Measurements from ENCODE around the gene DTX4.

DNA sequence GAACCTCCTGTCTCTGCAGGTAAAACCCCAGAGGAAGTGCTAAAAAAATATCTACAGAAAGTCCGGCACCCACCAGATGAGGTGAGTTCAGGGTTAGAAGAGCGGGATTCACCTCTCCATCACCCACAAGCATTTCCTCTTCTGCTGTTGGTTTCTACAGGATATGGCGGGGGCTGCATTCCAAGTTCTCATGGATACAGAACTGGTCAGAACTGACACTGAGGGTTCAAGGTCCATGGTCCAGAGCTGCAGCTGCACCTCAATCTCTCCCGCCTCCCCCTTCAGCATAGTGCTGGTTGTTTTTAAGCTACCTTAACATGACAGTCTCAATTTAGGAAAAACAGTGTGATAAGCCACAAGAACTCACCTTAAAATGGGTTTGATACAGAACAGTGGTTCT is 19.2 kb downstream of the DTX4 start:
- TF ChIP-seq, protein P1, sequence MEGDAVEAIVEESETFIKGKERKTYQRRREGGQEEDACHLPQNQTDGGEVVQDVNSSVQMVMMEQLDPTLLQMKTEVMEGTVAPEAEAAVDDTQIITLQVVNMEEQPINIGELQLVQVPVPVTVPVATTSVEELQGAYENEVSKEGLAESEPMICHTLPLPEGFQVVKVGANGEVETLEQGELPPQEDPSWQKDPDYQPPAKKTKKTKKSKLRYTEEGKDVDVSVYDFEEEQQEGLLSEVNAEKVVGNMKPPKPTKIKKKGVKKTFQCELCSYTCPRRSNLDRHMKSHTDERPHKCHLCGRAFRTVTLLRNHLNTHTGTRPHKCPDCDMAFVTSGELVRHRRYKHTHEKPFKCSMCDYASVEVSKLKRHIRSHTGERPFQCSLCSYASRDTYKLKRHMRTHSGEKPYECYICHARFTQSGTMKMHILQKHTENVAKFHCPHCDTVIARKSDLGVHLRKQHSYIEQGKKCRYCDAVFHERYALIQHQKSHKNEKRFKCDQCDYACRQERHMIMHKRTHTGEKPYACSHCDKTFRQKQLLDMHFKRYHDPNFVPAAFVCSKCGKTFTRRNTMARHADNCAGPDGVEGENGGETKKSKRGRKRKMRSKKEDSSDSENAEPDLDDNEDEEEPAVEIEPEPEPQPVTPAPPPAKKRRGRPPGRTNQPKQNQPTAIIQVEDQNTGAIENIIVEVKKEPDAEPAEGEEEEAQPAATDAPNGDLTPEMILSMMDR (IDR thresholded peaks at IDR 0.05; ENCODE audit: poor library complexity) = no peak
- TF ChIP-seq EZH2 (IDR thresholded peaks at IDR 0.05; ENCODE audit: borderline replicate concordance) (no peak), EZH2phosphoT487 (IDR thresholded peaks at IDR 0.05; ENCODE audit: low read depth, severe bottlenecking, unreplicated experiment) (no peak)
